Stimulated activated CD8-positive, alpha-beta memory T cell treated with anti-CD3 and anti-CD28 coated beads, Interleukin-12 subunit alpha, Interleukin-12 subunit beta, amount 100 ng/mL, for 24 hours (primary cell): ENCODE data around the gene LATS1.

Source experiments
- DNase-seq: peaks from one replicate; pipeline ENCODE4 v3.0.0-alpha.2; 2020; ENCODE audit errors: extremely low read depth

The LATS1 gene

GRCh38 chr6:149660028-149660427, 57.9 kb downstream of the LATS1 start:
- no peak for DNase-seq

- DNase-seq = no peak
Measured at GRCh38 chr6:149657441-149657840, 60.5 kb downstream of the LATS1 start.

- no peak for DNase-seq
Measured at GRCh38 chr6:149651056-149651455, 66.8 kb downstream of the LATS1 start.

- peak; percentile 72 for DNase-seq
Measured at GRCh38 chr6:149648148-149649145, 69.5 kb downstream of the LATS1 start, which contains the start of gene KATNA1. KATNA1 (minus strand) TSS chr6:149648714; CDS start chr6:149638547, 10,167 bp downstream.

GRCh38 chr6:149646599-149646998, 71.3 kb downstream of the LATS1 start:
- DNase-seq = no peak

GRCh38 chr6:149642829-149643580, 74.9 kb downstream of the LATS1 start:
- no peak for DNase-seq

- DNase-seq = no peak
Measured at GRCh38 chr6:149636124-149636523, 81.8 kb downstream of the LATS1 start.

GRCh38 chr6:149634315-149634714, 83.6 kb downstream of the LATS1 start:
- DNase-seq = no peak

GRCh38 chr6:149628875-149629510, 88.9 kb downstream of the LATS1 start:
- DNase-seq = no peak

GRCh38 chr6:149627672-149628071, 90.2 kb downstream of the LATS1 start:
- no peak for DNase-seq

GRCh38 chr6:149615805-149616204, 102.1 kb downstream of the LATS1 start:
- no peak for DNase-seq

- no peak for DNase-seq
Measured at GRCh38 chr6:149614337-149614736, 103.6 kb downstream of the LATS1 start.

- no peak for DNase-seq
Measured at GRCh38 chr6:149608381-149608982, 109.4 kb downstream of the LATS1 start.
